ENCODE measurements around the gene TCHP.

The TCHP gene

GRCh38 chr12:109967383-109968031 lies 67.4 kb downstream of the TCHP start:
- no peak for DNase-seq
